GM19467 (cell line): ENCODE results near the gene TMPO.
"Not testable (repeated sequence)": the region's sequence is repeated elsewhere in the genome, so short reads cannot be mapped to it uniquely, and the experiment has no call there.

Source experiments
- ATAC-seq: cut with Tn5 transposase; IDR thresholded peaks from one replicate; pipeline ENCODE4 v1.9.1; 2021; ENCODE audit warnings: mild to moderate bottlenecking, moderate library complexity; ENCODE audit not compliant: unreplicated experiment

TMPO gene, protein sequence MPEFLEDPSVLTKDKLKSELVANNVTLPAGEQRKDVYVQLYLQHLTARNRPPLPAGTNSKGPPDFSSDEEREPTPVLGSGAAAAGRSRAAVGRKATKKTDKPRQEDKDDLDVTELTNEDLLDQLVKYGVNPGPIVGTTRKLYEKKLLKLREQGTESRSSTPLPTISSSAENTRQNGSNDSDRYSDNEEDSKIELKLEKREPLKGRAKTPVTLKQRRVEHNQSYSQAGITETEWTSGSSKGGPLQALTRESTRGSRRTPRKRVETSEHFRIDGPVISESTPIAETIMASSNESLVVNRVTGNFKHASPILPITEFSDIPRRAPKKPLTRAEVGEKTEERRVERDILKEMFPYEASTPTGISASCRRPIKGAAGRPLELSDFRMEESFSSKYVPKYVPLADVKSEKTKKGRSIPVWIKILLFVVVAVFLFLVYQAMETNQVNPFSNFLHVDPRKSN

GRCh38 chr12:98515287-98516110 lies at the start of gene TMPO:
TSS of gene TMPO (plus strand) at chr12:98515590. CDS start at chr12:98515868, 278 bp downstream.
- ATAC-seq: peak; percentile 77

DNA sequence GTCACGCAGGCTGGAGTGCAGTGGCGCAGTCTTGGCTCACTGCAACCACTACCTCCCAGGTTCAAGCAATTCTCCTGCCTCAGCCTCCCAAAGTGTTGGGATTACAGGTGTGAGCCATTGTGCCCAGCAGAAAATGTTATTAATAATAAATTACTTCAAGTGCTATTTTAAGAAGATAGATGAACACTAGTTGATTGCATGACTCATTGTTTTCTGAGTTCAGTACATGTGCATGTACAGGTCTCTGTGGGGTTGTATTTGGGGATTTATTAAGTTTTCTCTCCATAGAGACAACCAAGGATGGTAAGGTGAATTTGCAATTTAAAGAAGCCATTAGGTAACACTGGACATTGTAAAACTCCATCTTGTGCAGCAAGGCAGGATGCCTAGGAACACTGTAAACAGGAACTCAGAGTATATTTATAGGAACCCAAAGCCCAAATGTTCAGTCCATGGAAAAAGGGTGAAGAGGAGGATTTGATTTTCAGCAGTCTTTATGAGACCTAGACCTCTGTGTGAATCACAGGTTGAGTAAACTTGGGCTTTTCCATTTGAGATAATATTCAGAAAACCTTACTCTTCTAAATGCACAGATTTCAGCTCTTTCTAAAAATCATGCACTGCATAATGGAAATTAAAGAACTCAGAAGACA lies 49.3 kb upstream of the TMPO start:
- no peak for ATAC-seq

- ATAC-seq: no peak
These were observed 48.6 kb upstream of the TMPO start for GRCh38 chr12:98466640-98467400.

- no peak for ATAC-seq
These were observed 46.3 kb upstream of the TMPO start for GRCh38 chr12:98469109-98469508.

GRCh38 chr12:98470469-98471082 lies 44.8 kb upstream of the TMPO start:
- peak; percentile 74 for ATAC-seq

DNA sequence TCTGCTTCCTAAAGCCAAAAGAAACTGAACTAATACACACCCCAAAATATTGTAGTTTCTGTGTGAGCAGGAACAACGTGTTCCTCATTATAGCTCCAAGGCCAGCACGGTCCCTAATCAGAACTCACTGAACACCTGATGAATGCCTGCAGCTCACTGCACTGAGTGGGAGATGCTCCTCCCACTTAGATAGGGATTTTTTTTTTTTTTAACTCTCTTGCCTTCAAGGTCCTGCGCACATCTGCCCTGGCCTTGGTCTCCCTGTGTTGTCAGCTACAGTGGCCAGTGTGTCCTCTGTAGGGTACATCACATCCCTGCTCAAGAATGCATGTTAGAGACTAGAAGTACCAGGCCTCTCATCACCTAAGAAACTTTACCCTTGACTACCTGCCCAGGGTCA lies 44.3 kb upstream of the TMPO start:
- ATAC-seq: peak; percentile 27

DNA sequence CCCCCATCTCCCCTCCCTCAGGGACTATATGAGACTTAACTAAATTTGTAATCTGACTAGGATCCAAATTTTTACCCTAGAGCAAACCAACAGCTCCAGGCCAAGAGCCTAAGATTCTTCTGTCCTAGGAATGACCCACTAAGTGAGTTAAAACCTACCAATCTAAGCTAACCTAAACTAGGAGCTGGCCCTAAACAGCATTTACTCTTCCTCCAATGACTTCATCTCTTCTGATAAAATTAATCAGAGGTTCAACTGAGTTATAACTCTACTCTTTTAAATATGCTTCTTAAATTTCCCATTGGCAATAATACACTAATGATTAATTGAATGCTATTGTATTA lies 39.9 kb upstream of the TMPO start:
- no peak for ATAC-seq

GRCh38 chr12:98478606-98479005 lies 36.8 kb upstream of the TMPO start:
- ATAC-seq: no peak

DNA sequence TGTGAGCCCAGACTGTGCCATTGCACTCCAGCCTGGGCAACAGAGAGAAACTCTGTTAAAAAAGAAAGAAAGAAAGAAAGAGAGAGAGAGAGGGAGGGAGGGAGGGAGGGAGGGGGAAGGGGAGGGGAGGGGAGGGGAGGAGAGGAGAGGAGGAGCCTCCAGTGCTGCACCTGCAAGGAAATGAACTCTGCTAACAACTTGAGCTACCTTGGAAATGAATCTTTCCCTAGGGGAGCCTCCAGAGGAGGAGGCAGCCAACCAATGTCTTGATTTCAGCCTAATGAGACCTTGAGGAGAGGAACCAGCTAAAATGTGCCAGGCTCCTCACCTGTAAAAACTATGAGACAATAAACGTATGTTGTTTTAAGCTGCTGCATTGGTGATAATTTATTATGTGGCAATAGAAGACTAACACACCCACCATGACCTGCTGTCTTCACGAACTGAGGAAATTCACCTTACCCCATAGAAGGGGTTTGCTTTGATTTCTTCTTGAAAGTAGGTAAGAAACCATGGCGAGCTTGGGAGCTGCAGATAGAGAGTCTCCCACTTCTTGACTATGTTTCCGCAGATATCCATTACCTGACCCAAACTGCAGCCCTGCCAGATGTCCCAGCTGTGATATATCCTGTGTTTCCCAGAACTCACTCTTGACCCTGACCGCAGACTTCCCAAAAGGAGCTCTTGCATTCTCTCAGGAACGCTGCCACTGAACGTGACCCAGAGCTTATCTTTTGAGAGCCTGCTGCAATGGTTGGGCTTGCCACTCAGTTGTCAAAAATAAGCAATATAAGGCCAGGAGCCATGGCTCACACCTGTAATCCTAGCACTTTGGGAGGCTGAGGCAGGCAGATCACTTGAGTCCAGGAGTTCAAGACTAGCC lies 31.5 kb upstream of the TMPO start:
- ATAC-seq: no peak

DNA sequence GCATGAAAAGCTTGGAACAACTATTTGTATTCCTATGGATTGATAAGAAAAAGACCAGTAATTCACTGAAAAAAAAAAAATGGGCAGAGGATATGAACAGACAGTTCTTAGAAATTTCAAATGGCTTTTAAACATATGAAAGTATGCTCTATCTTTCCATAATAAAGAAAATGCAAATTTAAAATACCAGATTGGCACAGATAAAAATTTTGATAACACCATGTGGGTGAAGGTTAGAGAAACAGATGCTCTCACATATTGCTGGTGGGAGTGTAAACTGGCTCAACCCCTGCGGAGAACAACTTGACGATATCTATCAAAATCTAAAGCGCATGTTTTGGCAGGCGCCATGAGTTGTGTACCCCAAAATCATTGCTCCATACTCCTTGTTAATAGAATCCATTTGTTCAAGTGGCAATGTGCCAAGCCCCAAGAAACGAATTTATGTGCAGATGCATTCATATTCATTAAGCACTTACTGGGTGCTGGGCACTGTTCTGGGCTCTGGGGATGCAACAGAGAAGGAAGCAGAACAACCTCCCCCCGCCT lies 29.5 kb upstream of the TMPO start:
- no peak for ATAC-seq

- not testable (repeated sequence) for ATAC-seq
These were observed 27.0 kb upstream of the TMPO start for GRCh38 chr12:98488416-98488815.

GRCh38 chr12:98489176-98489575 lies 26.2 kb upstream of the TMPO start:
- no peak for ATAC-seq

DNA sequence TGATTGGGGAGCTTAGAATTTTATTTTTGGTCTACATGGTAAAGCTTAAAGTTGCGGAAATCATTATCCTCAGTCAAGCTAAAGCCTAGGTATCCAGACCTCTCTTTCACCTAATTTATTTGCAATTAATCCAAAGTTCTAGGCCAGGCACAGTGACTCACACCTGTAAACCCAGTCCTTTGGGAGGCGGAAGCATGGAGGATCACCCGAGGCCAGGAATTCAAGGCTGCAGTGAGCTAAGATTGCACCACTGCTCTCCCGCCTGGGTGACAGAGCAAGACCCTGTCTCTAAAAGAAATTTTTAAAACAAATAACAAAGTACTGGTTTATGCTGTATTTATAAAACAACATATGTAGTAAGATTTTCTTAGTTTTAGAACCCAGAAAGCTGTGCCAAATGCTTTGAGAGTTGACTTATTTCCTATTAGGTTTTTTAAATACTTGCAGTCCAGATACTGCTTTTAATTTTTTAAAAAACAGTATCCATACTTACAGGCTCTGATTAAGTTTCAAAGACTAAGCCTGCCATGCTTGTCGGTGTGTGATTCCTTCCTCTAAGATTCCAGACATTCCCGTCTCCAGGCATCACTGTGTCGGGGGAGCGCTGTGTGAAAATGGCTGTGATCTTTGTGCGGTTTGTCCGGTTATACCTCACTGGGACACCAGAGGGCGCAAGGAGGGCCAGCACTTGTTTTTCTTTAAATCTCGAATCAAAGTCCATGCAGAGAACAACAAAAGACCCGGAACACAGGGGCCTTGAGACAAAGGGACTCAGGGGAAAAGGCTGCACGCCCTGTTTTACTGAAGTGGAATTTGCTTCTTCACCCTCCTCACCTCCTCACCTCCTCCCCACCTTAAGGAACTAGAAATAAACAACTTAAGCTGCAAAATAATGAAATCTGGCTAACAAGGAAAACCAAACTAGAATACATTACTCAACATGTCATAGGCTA lies 24.6 kb upstream of the TMPO start:
- ATAC-seq: peak; percentile 88

GRCh38 chr12:98492580-98493140 lies 22.7 kb upstream of the TMPO start:
- ATAC-seq: no peak

GRCh38 chr12:98501266-98501629 lies 14.1 kb upstream of the TMPO start:
- ATAC-seq: not testable (repeated sequence)

DNA sequence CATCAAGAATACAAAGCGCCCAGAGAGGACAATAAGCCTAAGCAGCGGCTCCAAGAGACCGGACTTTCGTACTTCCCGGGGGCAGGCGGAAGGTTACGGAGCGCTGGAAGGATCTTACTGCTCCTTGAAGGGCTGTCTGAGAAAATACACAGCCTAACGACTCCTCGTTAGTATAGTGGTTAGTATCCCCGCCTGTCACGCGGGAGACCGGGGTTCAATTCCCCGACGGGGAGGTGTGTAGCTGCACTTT lies 12.1 kb upstream of the TMPO start:
- ATAC-seq: peak; percentile 54

DNA sequence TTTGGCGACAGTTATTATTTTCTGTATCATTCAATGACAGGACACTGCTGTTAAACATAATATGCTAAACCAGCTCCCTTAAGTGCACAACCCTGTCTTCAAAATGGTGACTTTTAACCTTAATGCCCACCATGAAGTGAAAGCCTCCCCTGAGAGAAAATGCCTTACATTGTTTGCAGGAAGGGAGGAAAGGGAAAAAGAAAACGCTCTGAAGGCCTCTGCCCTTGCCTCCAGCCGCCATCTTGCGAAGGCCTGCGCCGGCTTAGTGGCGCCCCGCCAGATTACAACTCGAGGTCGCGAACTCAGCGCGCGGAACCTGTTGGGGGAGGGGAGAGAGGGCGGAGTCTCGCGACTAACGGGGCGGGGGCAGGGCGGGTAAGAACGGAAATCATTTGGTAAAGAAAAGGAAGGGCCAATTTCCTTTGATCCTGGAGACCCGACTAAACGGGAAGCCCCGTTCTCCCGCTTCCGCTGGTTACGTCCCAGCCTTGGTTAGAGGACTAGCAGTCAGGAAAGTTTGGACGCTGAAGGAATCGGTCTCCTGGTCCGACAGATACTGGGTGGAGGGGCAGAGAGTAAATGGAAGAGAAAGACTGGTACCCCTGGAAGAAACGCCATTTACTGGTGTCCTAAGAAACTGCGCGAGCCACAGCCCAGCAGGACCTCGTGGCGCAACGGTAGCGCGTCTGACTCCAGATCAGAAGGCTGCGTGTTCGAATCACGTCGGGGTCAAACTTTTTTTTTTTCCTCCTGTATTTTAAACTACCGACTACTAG lies 11.6 kb upstream of the TMPO start:
- ATAC-seq: peak; percentile 71

DNA sequence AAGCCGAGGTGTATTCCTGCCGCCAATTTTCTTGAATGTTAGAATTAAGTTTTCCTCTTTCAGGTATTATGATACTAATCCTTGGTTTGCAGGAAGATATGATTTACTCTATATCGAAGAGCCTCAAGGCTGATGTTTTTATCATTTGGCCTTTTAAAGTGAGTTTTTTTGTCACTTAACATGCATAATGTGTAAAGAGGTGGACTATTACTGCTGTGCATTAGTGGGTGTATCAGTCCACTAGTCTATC lies 11.1 kb upstream of the TMPO start:
- ATAC-seq: no peak
